HepG2 (cell line): ENCODE results near the gene WDFY1. TPM values are rescaled to one million over a fixed set of nuclear protein-coding genes. Genes with fewer than 3 reads are reported as not detected.

Experiments used
- ATF6 ChIP-seq: sonication (generic); formaldehyde crosslinking; conservative IDR thresholded peaks from 2 replicates; pipeline ENCODE4 v1.4.0; 2020; ENCODE audit warnings: missing genetic modification reagents
- FOXJ3 ChIP-seq: sonication (generic); formaldehyde crosslinking; IDR thresholded peaks from 2 replicates; pipeline ENCODE4 v1.4.0; 2020; ENCODE audit warnings: missing genetic modification reagents, mild to moderate bottlenecking, borderline replicate concordance
- IKZF4 ChIP-seq: sonication (generic); formaldehyde crosslinking; IDR thresholded peaks from 2 replicates; pipeline ENCODE4 v1.5.1; 2020; ENCODE audit warnings: borderline replicate concordance, mild to moderate bottlenecking, low read depth, missing genetic modification reagents; ENCODE audit errors: not compliant biosample characterization
- MBNL3 ChIP-seq: fragments of 250-450 bp; sonication (Bioruptor Pico); conservative IDR thresholded peaks from 2 replicates; pipeline ENCODE4 v1.8.0; 2022; ENCODE audit warnings: mild to moderate bottlenecking, inconsistent platforms
- MIER2 ChIP-seq: IDR thresholded peaks from 2 replicates; pipeline ENCODE4 v1.6.1; 2016; ENCODE audit warnings: missing biosample characterization, missing genetic modification reagents
- SKI ChIP-seq: fragments of 450-650 bp; IDR thresholded peaks from one replicate; pipeline ENCODE4 v1.6.1; 2018; ENCODE audit warnings: mild to moderate bottlenecking; ENCODE audit not compliant: partially characterized antibody
- WIZ ChIP-seq: sonication (generic); formaldehyde crosslinking; IDR thresholded peaks from 2 replicates; pipeline ENCODE4 v1.5.1; 2020; ENCODE audit warnings: mild to moderate bottlenecking, missing genetic modification reagents
- ZNF382 ChIP-seq: sonication (generic); formaldehyde crosslinking; IDR thresholded peaks from 2 replicates; pipeline ENCODE4 v1.5.0; 2020; ENCODE audit warnings: missing genetic modification reagents, mild to moderate bottlenecking, borderline replicate concordance
- ZNF407 ChIP-seq: sonication (generic); formaldehyde crosslinking; IDR thresholded peaks from one replicate; pipeline ENCODE4 v1.5.1; 2020; ENCODE audit warnings: mild to moderate bottlenecking, missing genetic modification reagents; ENCODE audit errors: not compliant biosample characterization
- ZNF709 ChIP-seq: sonication (generic); formaldehyde crosslinking; IDR thresholded peaks from 2 replicates; pipeline ENCODE4 v1.5.0; 2020; ENCODE audit warnings: mild to moderate bottlenecking, missing genetic modification reagents
- polyA plus RNA-seq, 8 experiments: library from polyadenylated mRNA; depleted of rRNA in 3 of 8; stranded (reverse) in 7 of 8; unstranded in 1 of 8; fragments of >200 nt; fragmentation: Illumina TruSeq in 4 of 8; extraction: Trizol in 4 of 8; gene quantifications; 2 replicates each; pipeline versions ENCODE4 v1.2.1 to v1.2.3, GENCODE V29; 2011 to 2016; ENCODE audit warnings: low read depth in 4 of 8, missing spikeins in 1 of 8, mixed read lengths in 1 of 8; ENCODE audit not compliant: insufficient read depth in 1 of 8
- total RNA-seq, 5 experiments: library from RNA; depleted of rRNA; stranded (reverse); fragments of >200 nt; fragmentation: Illumina TruSeq; extraction: Trizol; gene quantifications; 2 replicates each; pipeline ENCODE4 v1.2.3, GENCODE V29; 2016; ENCODE audit warnings: low read depth in 1 of 5
- TF ChIP-seq, protein P1 (sequence below): sonication (generic); formaldehyde crosslinking; IDR thresholded peaks from 2 replicates; pipeline ENCODE4 v1.5.1; 2020; ENCODE audit warnings: missing genetic modification reagents, mild to moderate bottlenecking, borderline replicate concordance
- TF ChIP-seq, protein P2 (sequence below): sonication (generic); formaldehyde crosslinking; IDR thresholded peaks from 2 replicates; pipeline ENCODE4 v1.5.0; 2020; ENCODE audit warnings: mild to moderate bottlenecking, missing genetic modification reagents

WDFY1 gene
- total and polyA plus RNA-seq, 2 of the 13 experiments (the other 11 are each of a cell fraction or from before 2014, with no cell fraction given) = 77.0 to 78.4 TPM

- TF ChIP-seq WIZ (peak; percentile 95; the same call in 1 of the 2 replicates), ATF6 (CRISPR knock-in tag) (peak; percentile 85; the same call in 1 of the 2 replicates), IKZF4 (peak; percentile 76), SKI (peak; percentile 96), MBNL3 (CRISPR knock-in tag) (no peak), MIER2 (CRISPR knock-in tag) (peak; percentile 79), ZNF709 (CRISPR knock-in tag) (peak; percentile 98), ZNF407 (CRISPR knock-in tag) (peak; percentile 55), FOXJ3 (CRISPR knock-in tag) (no peak), ZNF382 (CRISPR knock-in tag) (no peak)
- TF ChIP-seq, protein P1, sequence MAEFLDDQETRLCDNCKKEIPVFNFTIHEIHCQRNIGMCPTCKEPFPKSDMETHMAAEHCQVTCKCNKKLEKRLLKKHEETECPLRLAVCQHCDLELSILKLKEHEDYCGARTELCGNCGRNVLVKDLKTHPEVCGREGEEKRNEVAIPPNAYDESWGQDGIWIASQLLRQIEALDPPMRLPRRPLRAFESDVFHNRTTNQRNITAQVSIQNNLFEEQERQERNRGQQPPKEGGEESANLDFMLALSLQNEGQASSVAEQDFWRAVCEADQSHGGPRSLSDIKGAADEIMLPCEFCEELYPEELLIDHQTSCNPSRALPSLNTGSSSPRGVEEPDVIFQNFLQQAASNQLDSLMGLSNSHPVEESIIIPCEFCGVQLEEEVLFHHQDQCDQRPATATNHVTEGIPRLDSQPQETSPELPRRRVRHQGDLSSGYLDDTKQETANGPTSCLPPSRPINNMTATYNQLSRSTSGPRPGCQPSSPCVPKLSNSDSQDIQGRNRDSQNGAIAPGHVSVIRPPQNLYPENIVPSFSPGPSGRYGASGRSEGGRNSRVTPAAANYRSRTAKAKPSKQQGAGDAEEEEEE (CRISPR knock-in tag) = 0 out of 2 replicates have a peak, but pooled peaks have one; percentile 51
- TF ChIP-seq, protein P2, sequence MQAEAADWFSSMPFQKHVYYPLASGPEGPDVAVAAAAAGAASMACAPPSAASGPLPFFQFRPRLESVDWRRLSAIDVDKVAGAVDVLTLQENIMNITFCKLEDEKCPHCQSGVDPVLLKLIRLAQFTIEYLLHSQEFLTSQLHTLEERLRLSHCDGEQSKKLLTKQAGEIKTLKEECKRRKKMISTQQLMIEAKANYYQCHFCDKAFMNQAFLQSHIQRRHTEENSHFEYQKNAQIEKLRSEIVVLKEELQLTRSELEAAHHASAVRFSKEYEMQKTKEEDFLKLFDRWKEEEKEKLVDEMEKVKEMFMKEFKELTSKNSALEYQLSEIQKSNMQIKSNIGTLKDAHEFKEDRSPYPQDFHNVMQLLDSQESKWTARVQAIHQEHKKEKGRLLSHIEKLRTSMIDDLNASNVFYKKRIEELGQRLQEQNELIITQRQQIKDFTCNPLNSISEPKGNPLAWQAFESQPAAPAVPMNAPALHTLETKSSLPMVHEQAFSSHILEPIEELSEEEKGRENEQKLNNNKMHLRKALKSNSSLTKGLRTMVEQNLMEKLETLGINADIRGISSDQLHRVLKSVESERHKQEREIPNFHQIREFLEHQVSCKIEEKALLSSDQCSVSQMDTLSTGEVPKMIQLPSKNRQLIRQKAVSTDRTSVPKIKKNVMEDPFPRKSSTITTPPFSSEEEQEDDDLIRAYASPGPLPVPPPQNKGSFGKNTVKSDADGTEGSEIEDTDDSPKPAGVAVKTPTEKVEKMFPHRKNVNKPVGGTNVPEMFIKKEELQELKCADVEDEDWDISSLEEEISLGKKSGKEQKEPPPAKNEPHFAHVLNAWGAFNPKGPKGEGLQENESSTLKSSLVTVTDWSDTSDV = peak; percentile 88; the same call in 1 of the 2 replicates
These were observed at the start of gene WDFY1 (continued) for GRCh38 chr2:223944703-223945531.
